CD4-positive, alpha-beta T cell treated with Interleukin-15 for 1 hour (primary cell): ENCODE measurements around the gene AIP.
"Not testable (repeated sequence)": the region's sequence is repeated elsewhere in the genome, so short reads cannot be mapped to it uniquely, and the experiment has no call there.

Experiments used
- DNase-seq: peaks from one replicate; pipeline ENCODE4 v3.0.0-alpha.2; 2020

AIP gene

GRCh38 chr11:67507864-67508485 lies 25.1 kb downstream of the AIP start, which contains the start of gene CDK2AP2:
Gene CDK2AP2, minus strand, starts transcription at chr11:67508162. Its CDS starts 80 bp downstream, at chr11:67508082.
- peak; percentile 99 for DNase-seq

DNA sequence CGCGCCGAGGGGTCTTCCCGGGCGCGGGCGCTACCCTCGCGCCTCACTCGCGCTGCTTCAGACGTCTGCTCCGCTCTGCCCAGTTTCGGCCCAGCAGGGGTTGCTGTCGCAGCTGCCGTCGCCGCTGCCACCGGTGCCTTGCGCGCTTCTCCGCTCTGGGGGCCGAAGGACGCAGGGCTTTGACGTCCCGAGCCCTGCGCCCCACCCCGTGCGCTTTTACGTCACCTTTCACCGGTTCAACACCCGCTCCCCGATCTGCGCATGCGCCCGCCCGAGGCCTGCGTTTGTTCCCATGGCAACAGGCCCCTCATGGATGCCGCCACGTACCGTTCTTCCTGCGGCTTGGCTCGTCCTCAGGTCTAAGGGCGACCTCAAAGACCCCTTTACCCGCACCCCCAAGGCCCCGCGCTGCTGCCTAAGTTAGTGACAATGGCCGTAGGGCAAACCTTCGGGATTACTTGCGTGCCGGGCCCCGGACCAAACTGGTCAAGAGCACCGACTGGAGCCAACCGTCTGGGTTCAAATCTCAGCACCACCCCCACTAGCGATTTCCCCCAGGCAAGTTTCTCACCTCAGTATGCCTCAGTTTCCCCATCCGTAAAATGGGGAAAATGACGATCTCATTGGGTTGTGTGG lies 25.8 kb downstream of the AIP start:
- peak; percentile 98 for DNase-seq

DNA sequence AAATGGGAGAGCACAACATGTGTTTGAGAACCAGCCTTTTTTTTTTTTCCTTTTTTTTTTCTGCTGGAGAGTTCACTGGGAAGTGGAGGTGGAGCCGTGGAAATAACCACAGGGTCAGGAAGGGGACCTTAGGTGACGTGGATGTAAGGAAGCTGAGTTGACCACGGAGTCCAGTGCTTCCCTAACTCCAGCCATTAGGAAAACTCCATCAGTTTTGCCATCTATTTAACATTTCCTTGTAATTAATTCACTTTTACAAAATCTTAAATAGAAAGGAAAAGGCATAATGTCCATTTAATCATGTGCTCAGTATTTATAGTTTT lies 27.2 kb downstream of the AIP start:
- no peak for DNase-seq

GRCh38 chr11:67511558-67511957 lies 28.7 kb downstream of the AIP start:
- DNase-seq: not testable (repeated sequence)

DNA sequence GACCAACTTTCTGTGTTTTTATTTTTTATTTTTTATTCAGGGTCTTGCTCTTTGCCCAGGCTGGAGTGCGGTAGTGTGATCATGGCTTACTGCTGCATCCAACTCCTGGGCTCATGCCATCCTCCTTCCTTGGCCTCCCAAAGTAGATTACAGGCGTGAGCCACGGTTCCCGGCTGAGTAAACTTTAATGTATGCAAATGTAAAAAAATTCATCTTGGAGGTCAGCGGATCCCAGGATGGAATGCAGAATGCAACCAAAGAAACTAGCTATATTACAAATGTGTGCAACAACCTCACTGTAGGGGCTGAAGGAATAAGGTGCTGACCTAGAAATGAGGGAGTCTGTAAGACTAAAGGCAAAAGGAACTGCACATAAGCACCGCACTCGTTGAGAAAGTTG lies 31.3 kb downstream of the AIP start:
- DNase-seq: no peak

DNA sequence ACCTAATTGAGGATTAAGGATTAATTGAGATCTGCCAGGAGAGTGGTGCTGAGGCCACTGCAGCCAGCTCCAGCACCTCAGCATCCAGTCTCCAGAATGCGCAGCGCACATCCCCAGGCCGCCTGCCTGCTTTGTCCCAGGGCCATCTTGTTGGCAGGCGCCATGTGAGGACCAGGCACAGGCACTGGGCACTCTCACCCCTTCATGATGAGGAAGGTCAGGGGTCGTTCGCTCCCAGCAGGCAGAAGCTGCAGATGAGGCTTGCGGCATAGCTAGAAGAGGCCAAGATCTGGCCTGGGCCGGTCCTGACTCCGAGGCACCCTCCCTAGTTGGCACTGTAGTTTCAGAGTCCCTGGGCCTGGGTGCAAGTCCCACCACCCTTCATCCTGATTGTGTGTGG lies 34.0 kb downstream of the AIP start:
- no peak for DNase-seq

GRCh38 chr11:67517784-67518552 lies 35.1 kb downstream of the AIP start:
- no peak for DNase-seq

DNA sequence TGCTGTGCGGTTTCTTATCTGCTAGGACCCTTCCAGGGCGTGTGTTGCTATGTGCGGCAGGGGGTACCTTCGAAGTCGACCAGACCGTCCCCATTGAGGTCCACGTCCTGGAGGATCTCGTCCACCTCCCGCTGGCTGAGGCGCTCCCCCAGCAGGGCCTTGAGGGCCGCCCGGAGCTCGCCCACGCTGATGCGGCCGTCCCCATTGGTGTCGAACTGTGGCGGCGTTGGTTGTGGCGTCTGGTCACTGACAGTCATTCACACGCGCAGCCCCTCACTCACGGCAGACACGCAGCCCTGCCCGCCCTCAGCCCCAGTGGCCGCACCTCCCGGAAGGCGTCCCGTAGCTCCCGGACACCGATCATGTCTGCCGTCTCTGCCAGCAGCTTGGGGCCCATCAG lies 36.9 kb downstream of the AIP start:
- DNase-seq: no peak

GRCh38 chr11:67520856-67521824 lies 38.3 kb downstream of the AIP start:
- no peak for DNase-seq

- DNase-seq: no peak
These were observed 39.1 kb downstream of the AIP start for GRCh38 chr11:67521924-67522323.

GRCh38 chr11:67522338-67522737 lies 39.5 kb downstream of the AIP start:
- DNase-seq: no peak

GRCh38 chr11:67522844-67523555 lies 40.2 kb downstream of the AIP start, which contains the start of gene CABP2:
Gene CABP2, minus strand, starts transcription at chr11:67523446. Its CDS starts 120 bp downstream, at chr11:67523326.
- no peak for DNase-seq

- DNase-seq: no peak
These were observed 41.0 kb downstream of the AIP start for GRCh38 chr11:67523556-67524479.

GRCh38 chr11:67524480-67524808 lies 41.6 kb downstream of the AIP start:
- no peak for DNase-seq

GRCh38 chr11:67525275-67525976 lies 42.6 kb downstream of the AIP start:
- DNase-seq: no peak

DNA sequence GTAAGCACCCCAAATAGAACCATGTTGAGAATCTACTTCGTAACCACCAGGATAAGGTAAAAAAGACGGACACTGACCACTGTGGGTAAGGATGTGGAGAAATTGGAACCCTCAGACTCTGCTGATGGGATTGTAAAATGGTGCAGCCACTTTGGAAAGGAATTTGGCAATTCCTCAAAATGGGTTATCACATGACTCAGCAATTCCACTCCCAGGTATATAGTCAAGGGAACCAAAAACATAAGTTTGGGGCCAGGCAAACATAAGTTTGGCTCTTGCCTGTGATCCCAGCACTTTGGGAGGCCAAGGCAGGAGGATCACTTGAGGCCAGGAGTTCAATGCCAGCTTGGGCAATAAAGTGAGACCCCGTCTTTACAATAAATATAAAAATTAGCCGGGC lies 45.5 kb downstream of the AIP start:
- no peak for DNase-seq

GRCh38 chr11:67530282-67530592 lies 47.4 kb downstream of the AIP start:
- no peak for DNase-seq

- DNase-seq: no peak
These were observed 50.1 kb downstream of the AIP start for GRCh38 chr11:67532889-67533288.

DNA sequence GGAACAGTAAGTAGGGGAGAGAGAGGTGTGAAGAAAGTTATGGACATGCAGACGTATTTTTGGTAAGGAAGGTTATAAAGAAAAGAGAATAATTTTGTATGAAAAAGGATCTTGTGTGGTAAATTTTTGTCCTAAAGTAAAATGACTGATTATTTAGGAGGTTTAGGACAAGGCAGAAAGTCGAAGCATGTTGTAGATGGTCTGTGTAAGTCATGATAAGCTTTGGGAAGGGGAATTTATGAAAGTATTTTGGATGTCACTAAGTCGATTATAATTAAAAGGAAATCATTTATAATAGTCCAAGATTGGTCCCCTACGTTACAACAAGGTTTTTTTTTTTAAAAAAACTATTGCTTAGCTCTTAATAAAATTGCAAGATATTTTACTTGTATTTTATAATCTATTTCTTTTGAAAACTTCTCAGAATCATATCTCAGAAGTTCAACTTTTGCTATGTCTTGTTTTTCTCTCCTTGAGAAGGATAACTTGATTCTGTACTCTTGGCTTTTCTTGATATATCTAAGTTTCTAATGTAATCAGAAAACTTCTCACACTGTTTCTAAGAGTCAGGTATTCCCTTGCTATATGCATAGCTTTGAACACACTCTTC lies 51.3 kb downstream of the AIP start:
- no peak for DNase-seq

- DNase-seq: no peak
These were observed 52.7 kb downstream of the AIP start for GRCh38 chr11:67535561-67535960.
